Smooth muscle cell (in vitro differentiated cells): ENCODE data around the gene ADAMTS7. TPM values are rescaled to one million over a fixed set of nuclear protein-coding genes. Genes with fewer than 3 reads are reported as not detected.
"Not testable (repeated sequence)": the region's sequence is repeated elsewhere in the genome, so short reads cannot be mapped to it uniquely, and the experiment has no call there.

Experiments used
- DNase-seq: peaks from one replicate; lab custom pipeline; 2025; ENCODE audit not compliant: unreplicated experiment; lab: John Stamatoyannopoulos, UW
- H2AFZ ChIP-seq: fragments of 200-600 bp; sonication (generic); 2 replicates; pipeline ENCODE4 v1.6.0; 2016; ENCODE audit warnings: antibody characterized with exemption, low read depth, mild to moderate bottlenecking
- H3F3A ChIP-seq: fragments of 200-600 bp; sonication (generic); 2 replicates; pipeline ENCODE4 v1.6.0; 2017; ENCODE audit warnings: antibody characterized with exemption, low read depth
- H3K27ac ChIP-seq: fragments of 200-600 bp; sonication (generic); 2 replicates; pipeline ENCODE4 v1.5.1; 2016; ENCODE audit warnings: low read depth, mild to moderate bottlenecking
- H3K27me3 ChIP-seq: fragments of 200-600 bp; sonication (generic); 2 replicates; pipeline ENCODE4 v1.6.1; 2016; ENCODE audit warnings: low read depth, mild to moderate bottlenecking
- H3K36me3 ChIP-seq: fragments of 200-600 bp; sonication (generic); 2 replicates; pipeline ENCODE4 v1.5.1; 2016; ENCODE audit warnings: low read depth
- H3K4me1 ChIP-seq: fragments of 200-600 bp; sonication (generic); 2 replicates; pipeline ENCODE4 v1.5.1; 2016; ENCODE audit warnings: low read depth
- H3K4me2 ChIP-seq: fragments of 200-600 bp; sonication (generic); 2 replicates; pipeline ENCODE4 v1.6.0; 2016; ENCODE audit warnings: mild to moderate bottlenecking
- H3K4me3 ChIP-seq: fragments of 200-600 bp; sonication (generic); 2 replicates; pipeline ENCODE4 v1.5.1; 2016; ENCODE audit warnings: mild to moderate bottlenecking
- H3K79me2 ChIP-seq: fragments of 200-600 bp; sonication (generic); 2 replicates; pipeline ENCODE4 v1.6.0; 2016; ENCODE audit warnings: low read depth, mild to moderate bottlenecking
- H3K9ac ChIP-seq: fragments of 200-600 bp; sonication (generic); 2 replicates; pipeline ENCODE4 v1.6.0; 2016; ENCODE audit warnings: low read depth
- H3K9me3 ChIP-seq: fragments of 200-600 bp; sonication (generic); replicated peaks from 2 replicates; pipeline ENCODE4 v1.5.1; 2016; ENCODE audit warnings: low read depth
- H4K20me1 ChIP-seq: fragments of 200-600 bp; sonication (generic); 2 replicates; pipeline ENCODE4 v1.6.0; 2016; ENCODE audit warnings: low read depth
- WGBS: methylation state at CpG from one replicate; pipeline ENCODE4 v1.1.7; 2016; ENCODE audit warnings: low lambda C conversion rate; 5-methylcytosine and 5-hydroxymethylcytosine counted together
- polyA plus RNA-seq: library from polyadenylated mRNA; unstranded; fragments of >200 nt; fragmentation: Nextera tagmentation; extraction: Ambion mirVana; gene quantifications from 2 replicates; pipeline ENCODE4 v1.2.1, GENCODE V29; 2016
- total RNA-seq: library from RNA; depleted of rRNA; stranded (reverse); fragments of >200 nt; gene quantifications from 2 replicates; pipeline ENCODE4 v1.2.3, GENCODE V29; 2014
- TF ChIP-seq, protein P1 (sequence below): fragments of 200-600 bp; sonication (generic); IDR thresholded peaks from 2 replicates; pipeline ENCODE4 v1.5.1; 2017; ENCODE audit warnings: borderline replicate concordance, mild to moderate bottlenecking, antibody characterized with exemption; ENCODE audit not compliant: insufficient read depth, poor library complexity, severe bottlenecking

Gene ADAMTS7
- total and polyA plus RNA-seq, 2 experiments from 2014 or later, result 11.0 to 11.2 TPM

DNA sequence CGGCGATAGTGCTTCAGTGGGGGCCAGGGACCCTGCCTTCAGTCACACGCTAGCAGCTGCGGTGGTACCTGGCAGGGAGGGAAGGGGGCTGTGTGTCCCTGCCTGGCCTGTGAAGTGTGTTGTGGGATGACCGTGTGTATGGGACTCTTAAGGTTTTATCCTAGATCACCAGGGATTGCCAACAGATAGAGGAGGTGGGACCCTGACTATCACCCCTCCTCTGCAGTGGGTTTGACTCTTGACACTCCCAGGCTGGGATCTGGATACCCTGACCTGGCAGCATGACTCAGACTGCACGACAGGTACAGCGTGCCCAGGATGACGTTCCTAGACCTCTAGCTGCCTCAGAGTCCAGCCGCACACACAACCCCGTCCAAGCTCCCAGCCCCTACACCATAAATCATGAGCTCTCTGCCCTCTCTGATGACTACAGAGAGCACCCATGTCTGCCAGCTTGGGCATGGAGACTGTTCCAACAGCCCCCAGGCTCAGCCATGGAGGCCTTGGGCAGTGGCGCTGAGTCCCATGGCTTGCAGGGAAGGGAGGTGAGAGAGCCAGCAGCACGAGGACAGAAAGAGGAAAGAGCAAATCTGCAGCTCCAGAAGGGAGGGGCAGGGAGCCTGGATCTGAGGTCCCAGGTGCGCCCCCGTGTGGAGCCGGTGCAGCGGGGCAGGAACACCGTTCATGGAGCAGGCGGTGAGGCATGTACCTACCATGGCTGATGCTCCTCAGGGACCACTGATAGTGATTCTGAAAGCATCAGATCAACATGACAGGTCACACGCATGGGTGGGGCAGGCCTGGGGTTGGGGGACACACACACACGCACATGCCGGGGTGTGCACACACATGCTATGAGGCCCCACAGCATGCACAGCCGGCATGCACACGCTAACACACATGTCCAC is 71.0 kb downstream of the ADAMTS7 start:
- no peak overlapping the region for H3K4me3 ChIP-seq
- no peak overlapping the region for H3K27ac ChIP-seq
- TF ChIP-seq, protein P1, sequence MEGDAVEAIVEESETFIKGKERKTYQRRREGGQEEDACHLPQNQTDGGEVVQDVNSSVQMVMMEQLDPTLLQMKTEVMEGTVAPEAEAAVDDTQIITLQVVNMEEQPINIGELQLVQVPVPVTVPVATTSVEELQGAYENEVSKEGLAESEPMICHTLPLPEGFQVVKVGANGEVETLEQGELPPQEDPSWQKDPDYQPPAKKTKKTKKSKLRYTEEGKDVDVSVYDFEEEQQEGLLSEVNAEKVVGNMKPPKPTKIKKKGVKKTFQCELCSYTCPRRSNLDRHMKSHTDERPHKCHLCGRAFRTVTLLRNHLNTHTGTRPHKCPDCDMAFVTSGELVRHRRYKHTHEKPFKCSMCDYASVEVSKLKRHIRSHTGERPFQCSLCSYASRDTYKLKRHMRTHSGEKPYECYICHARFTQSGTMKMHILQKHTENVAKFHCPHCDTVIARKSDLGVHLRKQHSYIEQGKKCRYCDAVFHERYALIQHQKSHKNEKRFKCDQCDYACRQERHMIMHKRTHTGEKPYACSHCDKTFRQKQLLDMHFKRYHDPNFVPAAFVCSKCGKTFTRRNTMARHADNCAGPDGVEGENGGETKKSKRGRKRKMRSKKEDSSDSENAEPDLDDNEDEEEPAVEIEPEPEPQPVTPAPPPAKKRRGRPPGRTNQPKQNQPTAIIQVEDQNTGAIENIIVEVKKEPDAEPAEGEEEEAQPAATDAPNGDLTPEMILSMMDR, result peak; percentile 31
- no peak overlapping the region for H3K4me2 ChIP-seq
- no peaks in the 10 kb centered on the region for H3K27me3 ChIP-seq
- H2AFZ ChIP-seq, result no peak overlapping the region
- no peaks in the 10 kb centered on the region for H3K79me2 ChIP-seq
- no peaks in the 10 kb centered on the region for H3F3A ChIP-seq
- no peak for DNase-seq
- no peaks in the 10 kb centered on the region for H3K36me3 ChIP-seq
- H3K9ac ChIP-seq, result no peak overlapping the region
- H4K20me1 ChIP-seq, result no peaks in the 10 kb centered on the region
- 68% methylated on average over 17 of the region's 23 CpGs for WGBS
- H3K4me1 ChIP-seq, result no peaks in the 10 kb centered on the region
- no peaks in the 10 kb centered on the region for H3K9me3 ChIP-seq

GRCh38 chr15:78739206-78739605 is 72.1 kb downstream of the ADAMTS7 start:
- no peaks in the 10 kb centered on the region for H3K4me1 ChIP-seq
- H2AFZ ChIP-seq, result no peak overlapping the region

DNA sequence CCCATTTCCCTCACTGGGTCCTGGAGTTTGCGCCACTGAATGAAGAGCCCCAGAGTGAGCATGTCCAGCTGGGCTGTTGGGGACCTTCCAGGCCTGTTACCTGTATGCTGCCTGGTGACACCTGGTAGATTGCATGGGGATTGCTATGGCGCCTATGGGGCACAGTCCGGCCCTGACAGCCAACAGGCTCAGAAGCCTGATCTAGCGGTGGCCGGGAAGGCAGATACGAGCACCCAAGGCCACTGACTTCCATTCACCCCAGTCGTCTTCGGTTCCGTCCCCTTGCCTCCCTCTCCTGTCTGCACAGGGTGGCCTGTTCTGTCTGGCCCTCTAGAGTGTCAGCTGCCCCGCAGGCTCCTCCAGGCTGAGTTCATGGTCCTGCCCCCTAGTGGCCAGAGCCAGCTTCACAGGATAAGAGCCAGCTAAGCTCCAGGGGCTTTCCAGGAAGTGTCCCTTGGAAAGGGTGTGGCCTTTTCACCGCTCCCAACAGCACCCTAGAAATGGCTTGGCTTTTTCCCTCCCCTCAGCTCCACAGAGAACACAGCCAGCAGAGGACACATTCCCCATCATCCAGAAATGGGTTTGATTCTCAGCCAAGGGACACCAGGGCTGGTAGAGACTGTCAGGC is 73.2 kb downstream of the ADAMTS7 start:
- WGBS, result 45% methylated on average over 10 of the region's 11 CpGs
- TF ChIP-seq, protein P1, result peak; percentile 59
- H3K9ac ChIP-seq, H3K4me3 ChIP-seq, H3K27ac ChIP-seq, H3F3A ChIP-seq, H3K4me2 ChIP-seq, H2AFZ ChIP-seq, H3K27me3 ChIP-seq, H3K4me1 ChIP-seq, H3K36me3 ChIP-seq, H4K20me1 ChIP-seq, H3K79me2 ChIP-seq, H3K9me3 ChIP-seq: not testable (repeated sequence)
- peak; percentile 11 for DNase-seq

More at GRCh38 chr15:78739206-78739605, 72.1 kb downstream of the ADAMTS7 start:
- no peaks in the 10 kb centered on the region for H4K20me1 ChIP-seq
- no peak overlapping the region for H3K4me2 ChIP-seq
- H3K27me3 ChIP-seq, result no peaks in the 10 kb centered on the region
- no peaks in the 10 kb centered on the region for H3F3A ChIP-seq
- no peak overlapping the region for H3K9ac ChIP-seq
- DNase-seq, result no peak
- no peaks in the 10 kb centered on the region for H3K9me3 ChIP-seq
- H3K4me3 ChIP-seq, result no peak overlapping the region
- TF ChIP-seq, protein P1, result no peak
- H3K27ac ChIP-seq, result no peak overlapping the region
- 96% methylated on average over 9 of the region's 9 CpGs for WGBS
- H3K79me2 ChIP-seq, result no peaks in the 10 kb centered on the region
- no peaks in the 10 kb centered on the region for H3K36me3 ChIP-seq
